Inflammatory macrophage treated with lipopolysaccharide for 4 hours (primary cell): ENCODE results near the gene BRINP3.

ENCODE experiments used
- DNase-seq: peaks from one replicate; pipeline ENCODE4 v3.0.0-alpha.2; 2020

Gene BRINP3

GRCh38 chr1:190303501-190303900 is 174.2 kb downstream of the BRINP3 start:
- DNase-seq = no peak

GRCh38 chr1:190296453-190296852 is 181.2 kb downstream of the BRINP3 start:
- DNase-seq = no peak

- DNase-seq = no peak
These were observed 187.8 kb downstream of the BRINP3 start for GRCh38 chr1:190289897-190290296.

GRCh38 chr1:190286111-190286510 is 191.6 kb downstream of the BRINP3 start:
- DNase-seq = no peak

GRCh38 chr1:190277107-190277506 is 200.6 kb downstream of the BRINP3 start:
- DNase-seq = no peak

GRCh38 chr1:190274721-190275120 is 202.9 kb downstream of the BRINP3 start:
- no peak for DNase-seq

GRCh38 chr1:190273161-190273560 is 204.5 kb downstream of the BRINP3 start:
- DNase-seq = no peak

- DNase-seq = no peak
These were observed 215.1 kb downstream of the BRINP3 start for GRCh38 chr1:190262538-190262937.

- no peak for DNase-seq
These were observed 218.2 kb downstream of the BRINP3 start for GRCh38 chr1:190259424-190259823.

- no peak for DNase-seq
These were observed 219.7 kb downstream of the BRINP3 start for GRCh38 chr1:190258003-190258402.

- DNase-seq = no peak
These were observed 225.6 kb downstream of the BRINP3 start for GRCh38 chr1:190252046-190252445.

- no peak for DNase-seq
These were observed 227.3 kb downstream of the BRINP3 start for GRCh38 chr1:190250368-190250767.

- DNase-seq = no peak
These were observed 233.3 kb downstream of the BRINP3 start for GRCh38 chr1:190244406-190244805.

GRCh38 chr1:190243056-190243455 is 234.6 kb downstream of the BRINP3 start:
- DNase-seq = no peak

- DNase-seq = no peak
These were observed 251.7 kb downstream of the BRINP3 start for GRCh38 chr1:190226006-190226405.

GRCh38 chr1:190212450-190212849 is 265.2 kb downstream of the BRINP3 start:
- DNase-seq = no peak

GRCh38 chr1:190207733-190208132 is 269.9 kb downstream of the BRINP3 start:
- DNase-seq = no peak

- DNase-seq = no peak
These were observed 272.0 kb downstream of the BRINP3 start for GRCh38 chr1:190205713-190206112.

GRCh38 chr1:190196020-190196419 is 281.6 kb downstream of the BRINP3 start:
- DNase-seq = no peak

- no peak for DNase-seq
These were observed 284.1 kb downstream of the BRINP3 start for GRCh38 chr1:190193508-190194115.

GRCh38 chr1:190192627-190193026 is 285.0 kb downstream of the BRINP3 start:
- DNase-seq = no peak

- no peak for DNase-seq
These were observed 294.1 kb downstream of the BRINP3 start for GRCh38 chr1:190183588-190183987.

GRCh38 chr1:190179817-190180216 is 297.8 kb downstream of the BRINP3 start:
- DNase-seq = no peak

GRCh38 chr1:190178827-190179226 is 298.8 kb downstream of the BRINP3 start:
- no peak for DNase-seq

GRCh38 chr1:190177555-190177954 is 300.1 kb downstream of the BRINP3 start:
- DNase-seq = no peak

- DNase-seq = no peak
These were observed 300.9 kb downstream of the BRINP3 start for GRCh38 chr1:190176776-190177175.
